Ovary (tissue), 3 donors: Measurements from ENCODE around the gene COL21A1.

Experiments
- EP300 ChIP-seq: sonication (generic); formaldehyde crosslinking; IDR thresholded peaks from one replicate; pipeline ENCODE4 v1.6.1; 2017; ENCODE audit warnings: antibody characterized with exemption
- TF ChIP-seq, protein P1 (sequence below), 3 donors: fragments of 450-650 bp in 2 of 3; fragments of 200-600 bp in 1 of 3; IDR thresholded peaks; one replicate each; pipeline versions ENCODE4 v1.5.1 to v1.8.0; 2016 to 2022; ENCODE audit warnings: antibody characterized with exemption in 3 of 3, mild to moderate bottlenecking in 1 of 3
- donor health status: DM: no; HTN: no; CAD: no.

DNA sequence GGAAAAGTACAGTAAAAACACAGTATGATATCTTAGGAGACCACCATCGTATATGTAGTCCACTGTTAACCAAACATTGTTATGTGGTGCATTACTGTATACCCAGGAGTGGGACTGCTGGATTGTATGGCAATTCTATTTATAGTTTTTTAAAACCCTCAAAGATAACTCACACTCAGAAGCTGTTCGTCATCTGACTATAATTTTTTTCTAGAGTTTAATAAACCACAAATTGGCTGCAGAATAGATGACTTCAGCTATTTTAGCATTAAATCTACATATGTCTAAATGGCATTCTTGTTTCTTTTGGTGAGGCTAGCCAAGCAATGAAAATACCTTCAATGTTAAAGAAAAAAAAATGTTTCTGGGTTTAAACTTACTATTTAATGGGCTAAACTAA lies 237.7 kb downstream of the COL21A1 start:
- TF ChIP-seq, protein P1, sequence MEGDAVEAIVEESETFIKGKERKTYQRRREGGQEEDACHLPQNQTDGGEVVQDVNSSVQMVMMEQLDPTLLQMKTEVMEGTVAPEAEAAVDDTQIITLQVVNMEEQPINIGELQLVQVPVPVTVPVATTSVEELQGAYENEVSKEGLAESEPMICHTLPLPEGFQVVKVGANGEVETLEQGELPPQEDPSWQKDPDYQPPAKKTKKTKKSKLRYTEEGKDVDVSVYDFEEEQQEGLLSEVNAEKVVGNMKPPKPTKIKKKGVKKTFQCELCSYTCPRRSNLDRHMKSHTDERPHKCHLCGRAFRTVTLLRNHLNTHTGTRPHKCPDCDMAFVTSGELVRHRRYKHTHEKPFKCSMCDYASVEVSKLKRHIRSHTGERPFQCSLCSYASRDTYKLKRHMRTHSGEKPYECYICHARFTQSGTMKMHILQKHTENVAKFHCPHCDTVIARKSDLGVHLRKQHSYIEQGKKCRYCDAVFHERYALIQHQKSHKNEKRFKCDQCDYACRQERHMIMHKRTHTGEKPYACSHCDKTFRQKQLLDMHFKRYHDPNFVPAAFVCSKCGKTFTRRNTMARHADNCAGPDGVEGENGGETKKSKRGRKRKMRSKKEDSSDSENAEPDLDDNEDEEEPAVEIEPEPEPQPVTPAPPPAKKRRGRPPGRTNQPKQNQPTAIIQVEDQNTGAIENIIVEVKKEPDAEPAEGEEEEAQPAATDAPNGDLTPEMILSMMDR (IDR thresholded peaks at IDR 0.05), result no peak
- TF ChIP-seq EP300, result no peak
